IMR-90 (cell line): ENCODE data around the gene B4GALT1. TPM values are rescaled to one million over a fixed set of nuclear protein-coding genes. Genes with fewer than 3 reads are reported as not detected.

Source experiments
- ATAC-seq: fragments of 200-7000 bp; cut with Tn5 transposase; 2 replicates; pipeline ENCODE4 v1.9.1; 2020; ENCODE audit warnings: low read depth, mild to moderate bottlenecking, moderate library complexity
- BruUV-seq: library from RNA; stranded (reverse); fragments of 400-500 nt; replicated peaks from 2 replicates; lab custom pipeline; 2021; lab: Mats Ljungman, UMichigan
- CTCF ChIA-PET: fragments of 300-600 bp; formaldehyde crosslinking; extraction: SDS; loops from one replicate; lab custom pipeline; 2021; ENCODE audit warnings: antibody characterized with exemption; lab: Yijun Ruan, JAX
- POLR2A ChIA-PET: fragments of 300-600 bp; sonication (Branson Sonifier 250); formaldehyde crosslinking; loops from one replicate; lab custom pipeline; 2022; ENCODE audit warnings: antibody characterized with exemption; ENCODE audit not compliant: unreplicated experiment; lab: Charles Lee
- DNase-seq: peaks from one replicate; pipeline ENCODE4 v3.0.0; 2013
- H2AFZ ChIP-seq: replicated peaks from 2 replicates; pipeline ENCODE3; 2013; ENCODE audit warnings: low read length, mild to moderate bottlenecking; ENCODE audit not compliant: poor library complexity
- H2AK5ac ChIP-seq: 2 replicates; pipeline ENCODE4 v1.6.1; 2013; ENCODE audit warnings: low read depth, low read length, inconsistent platforms
- H2AK9ac ChIP-seq: replicated peaks from 2 replicates; pipeline ENCODE3; 2013; ENCODE audit warnings: mild to moderate bottlenecking, low read depth, low read length, moderate library complexity; ENCODE audit not compliant: poor library complexity
- H2BK120ac ChIP-seq: 2 replicates; pipeline ENCODE4 v1.6.1; 2013; ENCODE audit warnings: low read depth, low read length, inconsistent platforms
- H2BK15ac ChIP-seq: 3 replicates; pipeline ENCODE4 v1.6.1; 2013; ENCODE audit warnings: low read depth, low read length, inconsistent platforms
- H2BK20ac ChIP-seq: 2 replicates; pipeline ENCODE4 v1.6.1; 2013; ENCODE audit warnings: low read depth, mild to moderate bottlenecking, inconsistent platforms, low read length, moderate library complexity
- H2BK5ac ChIP-seq: 2 replicates; pipeline ENCODE4 v1.6.1; 2013; ENCODE audit warnings: mild to moderate bottlenecking, low read depth, low read length, inconsistent platforms; ENCODE audit not compliant: poor library complexity, severe bottlenecking
- H3K14ac ChIP-seq: replicated peaks from 2 replicates; pipeline ENCODE4 v1.6.1; 2013; ENCODE audit warnings: low read depth, low read length, inconsistent platforms
- H3K18ac ChIP-seq: 2 replicates; pipeline ENCODE4 v1.6.1; 2013; ENCODE audit warnings: low read depth, low read length, control low read depth
- H3K23ac ChIP-seq: 2 replicates; pipeline ENCODE4 v1.6.1; 2013; ENCODE audit warnings: low read depth, low read length, inconsistent platforms
- H3K27ac ChIP-seq: 2 replicates; pipeline ENCODE4 v1.5.1; 2013; ENCODE audit warnings: mild to moderate bottlenecking, control low read depth, low read length; ENCODE audit not compliant: insufficient read depth
- H3K27me3 ChIP-seq: 2 replicates; pipeline ENCODE4 v1.6.1; 2013; ENCODE audit warnings: low read length; ENCODE audit not compliant: control insufficient read depth, insufficient read depth
- H3K36me3 ChIP-seq: 2 replicates; pipeline ENCODE4 v1.6.1; 2013; ENCODE audit warnings: low read length, mixed read lengths; ENCODE audit not compliant: control insufficient read depth, insufficient read depth
- H3K4ac ChIP-seq: 2 replicates; pipeline ENCODE4 v1.6.1; 2013; ENCODE audit warnings: low read depth, low read length, inconsistent platforms
- H3K4me1 ChIP-seq: 2 replicates; pipeline ENCODE4 v1.6.1; 2013; ENCODE audit warnings: low read length, mixed read lengths; ENCODE audit not compliant: control insufficient read depth, insufficient read depth
- H3K4me2 ChIP-seq: 2 replicates; pipeline ENCODE4 v1.6.1; 2013; ENCODE audit warnings: low read depth, mild to moderate bottlenecking, control low read depth, low read length, moderate library complexity
- H3K4me3 ChIP-seq: 2 replicates; pipeline ENCODE4 v1.5.1; 2013; ENCODE audit warnings: low read depth, mild to moderate bottlenecking, control low read depth, low read length, moderate library complexity; ENCODE audit not compliant: insufficient read depth
- H3K56ac ChIP-seq: 2 replicates; pipeline ENCODE4 v1.6.1; 2013; ENCODE audit warnings: low read length, inconsistent platforms; ENCODE audit not compliant: insufficient read depth; ENCODE audit errors: extremely low read depth
- H3K79me1 ChIP-seq, 2 experiments: 2 replicates each; pipeline ENCODE4 v1.6.1; 2013; ENCODE audit warnings: low read length in 2 of 2, inconsistent platforms in 1 of 2, low read depth in 1 of 2
- H3K9ac ChIP-seq: 2 replicates; pipeline ENCODE4 v1.6.1; 2013; ENCODE audit warnings: low read depth, low read length, control low read depth
- H3K9me1 ChIP-seq: 2 replicates; pipeline ENCODE4 v1.6.1; 2013; ENCODE audit warnings: low read length, inconsistent platforms; ENCODE audit not compliant: insufficient read depth
- H3K9me3 ChIP-seq: 2 replicates; pipeline ENCODE4 v1.6.1; 2013; ENCODE audit warnings: low read length; ENCODE audit not compliant: control insufficient read depth, insufficient read depth
- H4K20me1 ChIP-seq: 2 replicates; pipeline ENCODE4 v1.6.1; 2013; ENCODE audit warnings: low read length, inconsistent platforms; ENCODE audit not compliant: insufficient read depth
- H4K5ac ChIP-seq: 2 replicates; pipeline ENCODE4 v1.6.1; 2013; ENCODE audit warnings: mild to moderate bottlenecking, low read depth, low read length, control low read depth
- H4K8ac ChIP-seq, 2 experiments: 2 replicates each; pipeline ENCODE4 v1.6.1; 2013; ENCODE audit warnings: low read depth in 2 of 2, low read length in 2 of 2, control low read depth in 1 of 2, inconsistent platforms in 1 of 2
- H4K91ac ChIP-seq: 2 replicates; pipeline ENCODE4 v1.6.1; 2013; ENCODE audit warnings: low read depth, low read length, inconsistent platforms; ENCODE audit not compliant: insufficient read depth
- CEBPB ChIP-seq: IDR thresholded peaks from 2 replicates; pipeline ENCODE4 v1.6.1; 2012; ENCODE audit warnings: low read depth, low read length, improper control_type of control experiment
- MXI1 ChIP-seq: IDR thresholded peaks from 2 replicates; pipeline ENCODE4 v1.6.1; 2012; ENCODE audit warnings: low read depth, mild to moderate bottlenecking, low read length, moderate library complexity, borderline replicate concordance
- WGBS, 2 experiments: methylation state at CpG; one replicate each; pipeline versions ENCODE4 v1.1.5 to v1.1.7; 2013; ENCODE audit warnings: missing lambda C conversion rate in 2 of 2; ENCODE audit not compliant: insufficient read length in 1 of 2; ENCODE audit errors: extremely low coverage in 2 of 2; 5-methylcytosine and 5-hydroxymethylcytosine counted together
- dilution Hi-C: fragments of 300-500 bp; cut with HindIII; formaldehyde crosslinking; loops from one replicate; pipeline ENCODE4 v1.14.3; 2018; ENCODE audit warnings: low sequenced_read_pairs; ENCODE audit not compliant: unreplicated experiment
- in situ Hi-C: fragments of 300-500 bp; cut with MboI; formaldehyde crosslinking; loops from 3 replicates; pipeline ENCODE4 v1.14.3; 2019; ENCODE audit warnings: low sequenced_read_pairs, inconsistent platforms, mixed read lengths
- intact Hi-C: fragments of 100-400 bp; cut with micrococcal nuclease; formaldehyde crosslinking; loops from 2 replicates; pipeline ENCODE4 v1.10.0; 2022
- polyA plus RNA-seq, 3 experiments: library from polyadenylated mRNA; depleted of rRNA; stranded (reverse); fragments of >200 nt; gene quantifications; 2 replicates each; pipeline ENCODE4 v1.2.3, GENCODE V29; 2012; ENCODE audit warnings: low replicate concordance in 1 of 3
- total RNA-seq: library from RNA; depleted of rRNA; stranded (reverse); fragments of >200 nt; gene quantifications from 2 replicates; pipeline ENCODE4 v1.2.3, GENCODE V29; 2012

B4GALT1 gene
- total and polyA plus RNA-seq, 2 of the 4 experiments (the other 2 are of a cell fraction): 8.8 to 37.8 TPM

DNA sequence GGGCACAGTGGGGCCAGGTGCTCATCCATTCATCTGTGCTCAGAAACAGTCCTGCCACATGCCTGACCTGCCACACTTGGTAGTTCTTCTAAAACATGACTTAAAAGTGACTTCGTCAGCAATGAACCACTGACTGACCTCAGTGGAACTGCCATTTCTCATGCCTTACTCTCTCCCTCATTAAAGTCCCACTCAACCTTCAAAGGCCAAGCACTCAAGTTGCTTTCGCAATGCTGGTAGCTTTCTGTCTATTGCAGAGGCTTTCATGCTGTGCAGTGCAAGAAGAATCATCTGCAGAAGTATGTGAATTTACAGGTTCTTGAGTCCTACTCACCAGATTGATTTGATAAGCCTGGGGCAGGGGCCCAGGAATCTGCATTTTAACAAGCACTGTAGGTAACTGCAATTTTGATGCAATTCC is 23.9 kb downstream of the B4GALT1 start:
- Histone ChIP-seq H3K27ac (peak overlapping the region; percentile 34; the same call in 1 of the 2 replicates), H3K23ac (no peak overlapping the region), H3K9ac (no peak overlapping the region), H2BK5ac (peak overlapping the region; percentile 21), H3K4me3 (no peak overlapping the region), H3K27me3 (no peaks in the 10 kb centered on the region), H4K91ac (no peak overlapping the region), H2AK9ac (no peak overlapping the region), H2AK5ac (peak overlapping the region; percentile 42; the same call in 1 of the 2 replicates), H3K56ac (no peak overlapping the region), H2BK15ac (no peak overlapping the region; the same call in 2 of the 3 replicates), H3K4ac (no peak overlapping the region), H2BK120ac (no peak overlapping the region), H3K79me1 (peaks cover 38 to 87% of the 10 kb centered on the region in 2 experiments), H3K9me1 (peaks cover 46% of the 10 kb centered on the region), H3K18ac (no peak overlapping the region), H2AFZ (no peak overlapping the region), H3K14ac (no peak overlapping the region), H3K36me3 (no peaks in the 10 kb centered on the region), H3K4me2 (peak overlapping the region; percentile 7), H3K9me3 (no peaks in the 10 kb centered on the region), H3K4me1 (peaks cover 29% of the 10 kb centered on the region), H4K5ac (no peak overlapping the region), H4K20me1 (peaks cover 55% of the 10 kb centered on the region), H2BK20ac (no peak overlapping the region), H4K8ac (no peak overlapping the region)
- ChIA-PET CTCF (interaction anchor here (0.5 kb wide), 1 partner anchor 173 kb away, joined by 5 read pairs; no protein-coding TSS in a partner anchor), POLR2A (no interaction called here)
- TF ChIP-seq CEBPB (peak; percentile 94), MXI1 (no peak)
- dilution Hi-C loops: no loop called here
- intact Hi-C loops: no loop called here
- DNase-seq: peak; percentile 80
- ATAC-seq: no peak; the same call in 1 of the 2 replicates
- 80% methylated on average over 1 of the region's 2 CpGs; no CpG with 5 or more reads in 1 of the 2 experiments for WGBS, 2 experiments
- no TSS peak for BruUV-seq
- in situ Hi-C loops: no loop called here
